Mucosa of gallbladder (tissue), 1 donor: ENCODE data around the gene ZBTB18. TPM values are rescaled to one million over a fixed set of nuclear protein-coding genes. Genes with fewer than 3 reads are reported as not detected.

ENCODE experiments used
- DNase-seq: peaks from one replicate; pipeline ENCODE4 v3.0.0-alpha.2; 2020; ENCODE audit warnings: low spot score
- total RNA-seq: library from RNA; stranded (reverse); gene quantifications from one replicate; pipeline ENCODE4 v1.2.1, GENCODE V29; 2021
- donor health status: DM: no; HTN: no; CAD: no.

ZBTB18 gene
- total RNA-seq, 1 donor from 2014 or later, result 27.6 TPM

DNA sequence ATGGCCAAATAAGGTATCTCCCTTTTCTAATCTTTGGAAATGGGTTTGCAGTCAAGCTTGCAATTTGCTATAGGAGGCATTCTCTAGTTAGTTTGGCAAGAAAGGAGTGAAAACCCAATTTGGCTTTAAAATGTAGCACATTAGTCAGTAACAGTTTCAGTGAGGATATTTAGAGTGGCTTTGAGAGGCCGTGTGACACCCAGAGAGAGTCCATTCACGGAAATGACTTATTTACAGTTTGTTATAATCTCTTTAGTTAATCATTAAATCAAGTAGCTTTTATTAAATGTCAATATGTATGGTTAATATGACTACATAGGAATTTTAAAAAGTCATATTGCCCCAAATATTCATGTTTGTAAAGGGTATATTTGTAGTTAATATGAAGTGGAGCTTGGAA, 9.6 kb downstream of the ZBTB18 start:
- no peak for DNase-seq

DNA sequence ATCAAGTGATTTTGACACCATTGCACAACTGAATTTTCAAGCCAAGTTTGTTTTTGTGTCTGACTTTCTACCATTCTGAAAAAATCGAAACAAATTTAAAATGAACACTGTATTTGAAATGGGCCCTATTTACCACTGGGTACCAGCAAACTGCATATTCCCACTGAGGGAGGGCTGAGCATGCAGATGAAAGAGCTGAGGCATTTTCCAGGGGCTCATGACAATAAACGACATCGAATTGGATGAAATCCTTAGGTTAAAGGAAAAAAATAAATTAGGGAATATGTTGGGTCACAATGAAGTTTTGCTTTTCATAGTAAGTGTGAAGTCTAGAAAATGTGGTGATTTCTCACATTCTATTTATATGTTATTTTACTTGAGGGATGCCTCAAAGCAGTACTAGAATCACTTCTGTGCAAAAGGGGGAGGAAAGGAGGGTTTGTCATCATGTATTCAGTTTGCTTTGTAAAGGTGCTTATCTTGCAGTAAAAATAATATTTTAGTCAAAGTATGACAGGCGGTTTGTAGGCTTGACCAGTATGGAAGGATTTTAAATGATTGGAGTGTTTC, 11.2 kb downstream of the ZBTB18 start:
- no peak for DNase-seq

DNA sequence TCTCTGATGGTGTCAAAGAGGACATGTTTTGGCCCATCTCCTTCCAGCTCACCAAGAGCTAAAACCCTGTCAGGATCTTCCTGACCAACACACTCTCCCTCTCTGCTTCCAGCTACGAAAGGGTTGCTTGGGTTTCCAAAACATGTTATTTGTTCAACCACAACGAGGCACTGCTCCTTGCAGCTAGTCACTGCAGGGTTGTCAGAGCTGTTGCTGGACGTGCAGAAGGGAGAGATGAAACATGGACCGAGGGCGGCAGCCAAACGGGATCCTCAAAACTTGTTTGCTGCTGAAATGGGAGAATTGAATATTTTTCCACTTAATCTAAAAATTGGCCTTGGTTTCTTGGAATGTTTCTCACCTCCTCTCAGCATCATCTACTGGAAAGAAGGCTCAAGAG, 12.4 kb downstream of the ZBTB18 start:
- no peak for DNase-seq

DNA sequence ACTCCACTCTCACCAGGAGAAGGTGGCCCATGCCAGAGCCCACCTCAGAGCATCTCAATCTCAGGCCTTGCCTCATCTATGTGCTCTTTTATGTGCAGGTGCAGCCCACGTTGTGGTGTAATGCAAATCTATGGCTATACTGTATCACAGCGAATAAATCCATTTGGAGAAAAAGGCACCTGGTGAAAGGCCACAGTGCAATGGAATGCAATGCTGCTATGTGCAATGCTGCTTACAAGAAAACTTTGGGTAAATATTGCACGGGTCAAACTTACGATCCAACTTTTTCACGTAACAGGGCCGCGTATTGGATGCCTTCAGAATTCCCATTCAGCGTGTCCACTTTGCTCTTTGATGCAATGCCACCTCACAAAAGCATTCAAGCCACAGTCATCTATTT, 13.5 kb downstream of the ZBTB18 start:
- no peak for DNase-seq

DNA sequence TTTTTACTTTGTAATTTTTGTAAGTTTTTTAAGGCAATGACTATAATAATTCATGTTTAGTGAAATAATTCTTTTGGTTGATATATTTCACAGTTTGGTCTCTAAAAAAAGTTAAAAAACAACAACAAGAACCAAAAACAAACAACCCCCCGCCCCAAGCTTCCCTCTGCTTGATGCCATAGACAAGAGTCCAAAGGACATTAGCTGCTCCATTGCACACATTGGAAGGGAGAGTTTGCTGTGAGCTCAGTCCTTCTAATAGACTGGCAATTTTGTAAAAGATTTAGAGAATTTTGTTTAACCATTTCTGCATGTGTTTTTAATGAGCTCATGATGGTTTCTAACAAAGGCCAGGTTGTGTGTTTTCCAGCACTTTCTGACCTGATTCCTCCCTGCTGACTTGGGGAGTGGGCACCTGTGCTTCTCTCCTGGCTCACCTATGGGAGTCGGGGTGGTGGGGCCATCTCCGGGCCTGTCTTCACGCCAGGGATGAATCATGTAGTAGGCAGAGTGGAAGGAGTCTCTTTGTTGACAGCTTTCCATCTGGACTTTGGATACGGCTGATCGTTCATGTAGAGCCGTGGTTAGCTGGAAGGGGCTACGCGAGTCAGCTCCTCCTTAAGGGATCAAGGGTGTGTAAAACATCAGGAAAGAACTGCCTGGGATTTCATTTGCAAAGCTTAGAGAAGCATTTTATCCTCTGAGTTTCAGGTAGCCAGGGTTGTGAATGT, 14.1 kb downstream of the ZBTB18 start:
- peak; percentile 75 for DNase-seq

DNA sequence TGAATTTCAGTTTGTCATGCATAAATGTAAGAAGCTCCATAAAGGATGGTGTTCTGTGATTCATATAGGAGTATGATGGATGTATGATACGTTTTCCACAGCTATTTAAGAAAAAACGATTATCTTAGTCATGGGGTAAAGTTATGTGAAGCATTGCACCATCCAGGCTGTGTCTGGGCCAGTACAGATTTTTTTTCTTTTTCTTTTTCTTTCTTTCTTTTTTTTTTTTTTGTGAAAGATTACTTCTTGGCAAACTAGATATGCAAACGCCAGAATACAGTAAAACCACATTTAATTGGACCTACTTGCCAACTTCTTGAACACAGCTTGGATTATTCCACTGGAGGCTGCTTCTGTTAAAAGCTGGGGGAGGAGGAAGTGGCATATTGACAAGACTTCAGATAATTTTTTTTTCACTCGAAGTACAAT, 14.9 kb downstream of the ZBTB18 start:
- DNase-seq, result no peak

DNA sequence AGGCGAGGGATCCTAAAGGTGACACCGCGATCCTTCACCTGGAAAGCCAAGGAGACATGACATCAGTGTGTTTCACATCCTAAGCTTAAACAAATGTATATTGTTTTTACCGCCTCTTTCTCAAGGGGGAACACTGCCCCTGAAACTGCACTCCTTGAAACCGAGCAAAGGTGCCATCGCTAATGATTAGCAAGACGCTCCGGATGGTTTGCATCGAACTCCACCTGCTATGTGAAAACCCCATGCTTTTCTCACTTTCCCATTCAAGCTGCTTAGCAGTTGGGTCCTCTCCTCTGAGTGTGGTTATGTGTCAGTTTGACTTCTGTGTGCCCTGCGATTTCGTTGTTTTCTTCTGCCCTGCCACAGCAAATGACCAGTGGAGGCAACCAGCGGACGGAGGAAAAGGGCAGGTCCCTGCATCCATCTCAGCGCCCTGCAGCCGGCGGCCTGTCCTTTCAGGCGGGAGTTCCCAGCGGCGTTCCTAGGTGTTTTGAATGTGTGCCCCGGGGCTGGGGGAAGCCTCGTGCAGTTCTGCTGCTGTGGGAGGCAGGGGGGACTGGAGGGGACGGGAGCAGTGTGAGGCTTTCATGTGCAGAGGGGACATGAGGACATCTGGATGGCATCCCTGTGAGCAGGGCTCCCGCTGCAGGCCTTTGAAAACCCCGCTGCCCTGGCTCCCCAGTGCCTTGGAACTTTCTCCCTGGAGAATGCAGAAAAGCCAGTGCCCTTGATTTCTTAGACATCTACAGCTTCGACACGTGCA, 16.1 kb downstream of the ZBTB18 start:
- DNase-seq, result no peak

DNA sequence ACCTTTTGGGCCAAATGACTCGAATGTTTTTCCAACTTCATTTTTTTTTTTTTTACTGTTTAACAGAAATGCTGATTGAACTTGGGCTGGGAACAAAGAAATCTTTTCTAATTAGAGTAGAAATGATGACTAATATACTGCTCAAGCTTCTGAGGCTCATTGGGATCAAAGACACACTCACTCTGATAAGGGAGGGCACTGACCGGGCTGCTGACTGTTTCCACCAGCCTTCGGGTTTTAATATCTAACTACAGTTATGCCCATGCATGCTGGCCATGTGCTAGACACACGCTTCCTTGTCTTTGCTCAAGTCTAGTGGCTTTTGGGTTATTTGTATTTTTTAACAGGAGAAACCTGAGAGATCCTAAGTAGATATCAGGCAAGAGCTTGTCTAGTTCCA, 16.8 kb downstream of the ZBTB18 start:
- peak; percentile 78 for DNase-seq

DNA sequence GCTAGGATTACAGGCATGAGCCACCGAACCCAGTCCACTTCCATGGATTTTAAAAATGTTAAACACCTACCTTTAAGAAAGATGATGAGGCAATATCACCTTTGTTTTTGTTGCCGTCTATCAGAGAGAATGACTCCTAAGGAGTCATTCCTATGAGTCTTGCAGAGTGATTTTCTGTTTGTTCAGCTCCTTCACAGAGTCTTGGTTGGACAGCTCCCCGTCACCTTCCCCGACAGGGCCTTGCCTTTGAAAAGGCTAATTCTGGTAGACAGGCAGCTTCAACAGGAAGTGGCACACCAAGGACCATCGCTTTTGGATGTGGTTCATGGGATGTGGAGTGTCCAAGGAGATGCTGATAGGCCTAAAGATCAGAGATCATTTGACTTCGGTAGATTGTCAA, 17.5 kb downstream of the ZBTB18 start:
- no peak for DNase-seq

DNA sequence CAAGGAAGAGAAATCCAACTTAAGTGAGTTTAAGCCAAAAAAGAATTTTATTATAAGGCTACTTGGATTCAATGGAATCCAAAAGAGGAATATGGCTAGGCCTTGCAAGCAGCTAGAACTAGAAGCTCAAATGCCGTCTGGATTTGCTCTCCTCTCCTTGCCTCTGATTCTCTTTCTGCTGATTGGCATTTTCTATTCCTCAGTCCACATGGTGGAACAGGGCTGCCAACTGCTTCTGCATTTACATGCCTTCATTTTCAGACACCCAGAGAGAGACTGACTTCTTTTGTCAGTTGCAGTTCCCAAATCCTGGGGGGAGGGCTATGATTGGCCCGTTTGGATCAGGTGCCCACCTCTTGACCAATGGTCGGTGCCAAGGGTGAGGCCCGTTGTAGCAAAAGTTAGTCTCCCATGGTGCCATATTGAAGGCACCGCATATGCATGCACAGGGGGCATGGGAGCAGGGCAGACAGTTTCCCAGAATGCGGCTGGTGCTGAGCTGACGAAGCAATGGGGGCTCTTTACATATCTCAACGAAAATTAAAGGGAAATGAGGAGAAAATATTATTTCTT, 18.3 kb downstream of the ZBTB18 start:
- no peak for DNase-seq

DNA sequence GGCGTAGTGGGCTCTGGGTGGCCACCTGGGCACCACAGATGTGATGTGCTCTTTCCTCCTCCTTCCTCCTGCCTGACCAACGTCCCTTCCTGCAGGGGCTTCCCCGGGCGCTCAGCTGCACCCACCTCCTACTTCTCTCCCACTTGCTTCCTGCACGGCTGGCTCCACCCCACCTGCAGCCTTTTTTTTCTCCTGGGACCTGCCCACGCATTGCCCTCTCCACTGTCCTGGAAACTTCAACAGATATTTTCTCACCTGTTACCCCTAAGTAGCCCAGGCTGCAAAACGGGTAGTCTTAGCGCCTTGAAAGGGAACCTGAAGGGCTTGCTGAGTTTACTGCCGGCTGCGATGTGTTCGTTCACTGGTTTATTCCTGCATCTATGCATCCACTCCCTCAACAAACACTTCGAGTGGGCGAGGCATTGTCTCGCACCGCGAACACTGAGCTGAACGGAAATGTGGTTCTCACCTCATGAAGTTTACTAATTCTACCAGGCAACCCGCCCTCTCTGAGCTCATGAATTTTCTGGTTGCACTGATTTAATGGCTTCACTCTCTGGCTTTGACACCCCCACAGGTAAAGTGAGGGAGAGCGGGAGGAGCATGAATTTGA, 23.6 kb downstream of the ZBTB18 start:
- DNase-seq, result no peak

DNA sequence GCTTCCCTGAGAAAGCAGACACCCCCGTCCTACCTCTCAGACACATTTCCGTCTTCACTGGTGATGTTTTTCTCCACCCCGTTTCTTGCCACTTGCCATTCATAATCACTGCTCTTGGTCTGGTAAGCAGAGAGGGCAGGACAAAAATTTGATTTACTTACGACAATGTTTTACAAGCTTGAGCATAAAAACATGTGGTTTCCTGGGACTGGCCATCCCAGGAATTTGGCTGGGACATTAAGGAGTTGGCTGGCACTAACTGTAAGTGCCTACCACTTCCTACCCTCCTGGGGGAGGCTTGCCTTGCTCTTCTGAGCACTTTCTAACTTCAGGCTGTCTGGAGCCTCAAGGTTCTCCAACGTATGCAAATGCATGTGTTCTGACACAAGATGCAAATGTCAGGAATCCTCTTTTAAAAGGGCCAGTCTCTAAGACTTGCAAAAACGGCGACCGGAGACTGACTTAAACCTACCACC, 24.2 kb downstream of the ZBTB18 start:
- no peak for DNase-seq

DNA sequence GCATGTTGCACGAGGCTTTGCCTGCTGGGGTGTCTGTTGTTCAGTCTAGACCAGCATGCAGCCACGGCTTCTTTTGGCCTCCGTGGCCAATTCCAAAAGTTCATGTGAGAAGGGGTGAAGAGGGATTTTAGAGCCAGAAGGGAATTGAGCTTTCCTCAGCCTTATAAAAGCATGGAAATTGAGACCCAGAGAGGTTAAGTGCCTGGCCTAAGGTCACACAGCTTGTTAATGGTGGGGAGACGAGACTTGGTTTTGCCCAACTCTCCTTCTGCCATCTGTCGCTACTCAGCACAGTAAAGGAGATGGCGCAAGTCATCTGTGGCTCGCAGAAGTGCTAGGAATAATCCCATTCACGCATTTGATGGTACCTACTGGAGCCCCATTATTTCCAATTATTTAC, 25.7 kb downstream of the ZBTB18 start:
- DNase-seq, result no peak

DNA sequence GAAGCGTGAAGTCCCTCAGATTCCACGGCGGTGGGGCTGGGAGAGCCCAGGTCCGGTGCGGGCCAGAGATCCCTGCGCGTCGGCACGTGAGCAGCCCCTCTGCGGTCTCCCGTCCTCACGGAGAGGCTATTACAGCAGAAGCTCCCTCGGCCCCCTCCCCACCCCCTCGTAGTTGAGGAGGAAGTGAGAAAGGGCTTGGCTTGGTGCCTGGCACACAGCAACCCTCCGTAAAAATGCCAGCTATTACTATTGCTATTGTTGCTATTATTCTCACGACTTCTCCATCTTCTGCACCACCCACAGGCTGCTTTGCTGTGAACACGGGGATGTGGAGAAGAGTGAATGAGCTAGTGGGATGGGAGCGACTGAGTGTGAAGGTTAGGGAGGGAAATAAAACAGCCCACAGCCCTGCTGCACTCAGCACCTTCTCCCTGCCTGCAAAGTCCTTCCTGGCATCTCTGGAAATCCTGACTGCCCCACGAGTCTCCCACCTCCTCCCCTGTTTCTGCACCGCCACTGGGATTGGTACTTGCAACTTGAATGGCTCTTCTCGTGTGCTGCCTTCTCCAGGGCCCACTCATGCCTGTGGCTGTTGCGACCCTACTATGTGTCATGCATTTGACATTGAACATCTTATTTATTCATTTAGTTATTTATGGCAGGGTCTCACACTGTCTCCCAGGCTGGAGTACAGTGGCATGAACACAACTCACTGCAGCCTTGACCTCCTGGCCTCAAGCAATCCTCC, 26.6 kb downstream of the ZBTB18 start:
- DNase-seq, result no peak

DNA sequence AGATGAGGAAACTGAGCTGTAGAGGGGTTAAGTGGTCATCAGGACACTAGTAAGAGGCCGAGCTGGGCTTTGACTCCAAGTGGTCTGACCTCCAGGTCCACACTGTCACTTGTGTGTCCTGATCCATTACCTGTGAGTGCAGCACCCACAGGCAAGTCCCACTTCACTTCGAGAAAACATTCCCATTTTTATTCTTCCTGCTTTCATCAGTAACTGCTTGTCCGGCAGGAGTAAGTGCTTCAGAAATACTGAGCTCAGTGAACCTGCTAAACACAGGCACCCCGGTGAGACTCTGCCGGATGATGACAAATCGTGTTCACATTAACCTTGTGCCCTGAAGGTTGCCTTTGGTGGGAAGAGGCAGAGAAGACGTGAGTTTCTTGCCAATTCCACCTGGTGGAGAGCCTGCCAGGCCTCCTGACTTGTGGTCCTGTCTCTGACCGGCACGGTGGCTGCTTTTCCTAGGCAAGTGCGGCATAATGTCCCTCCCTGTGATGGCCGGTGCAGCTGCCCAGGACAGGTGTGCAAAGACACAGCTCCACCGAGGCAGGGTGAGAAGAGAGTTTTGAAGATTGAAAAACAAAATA, 29.4 kb downstream of the ZBTB18 start:
- peak; percentile 58 for DNase-seq

DNA sequence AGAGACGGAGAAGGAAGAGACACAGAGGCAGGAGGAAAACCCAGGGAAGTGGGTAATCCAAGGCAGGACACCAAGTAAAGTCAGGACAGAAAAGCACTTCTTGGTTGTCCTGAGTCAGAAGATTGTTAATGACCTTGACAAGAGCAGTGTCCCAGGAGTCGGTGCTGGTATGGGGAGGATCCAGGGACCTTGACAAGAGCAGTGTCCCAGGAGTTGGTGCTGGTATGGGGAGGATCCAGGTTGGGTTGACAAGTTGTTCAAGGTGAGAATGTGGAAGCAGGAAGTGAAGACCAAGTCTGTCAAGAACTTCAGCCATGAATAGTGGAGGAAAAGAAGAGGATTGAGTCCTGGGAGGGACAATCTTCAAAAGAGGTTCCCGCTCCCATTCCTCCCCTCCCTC, 31.9 kb downstream of the ZBTB18 start:
- DNase-seq, result no peak

DNA sequence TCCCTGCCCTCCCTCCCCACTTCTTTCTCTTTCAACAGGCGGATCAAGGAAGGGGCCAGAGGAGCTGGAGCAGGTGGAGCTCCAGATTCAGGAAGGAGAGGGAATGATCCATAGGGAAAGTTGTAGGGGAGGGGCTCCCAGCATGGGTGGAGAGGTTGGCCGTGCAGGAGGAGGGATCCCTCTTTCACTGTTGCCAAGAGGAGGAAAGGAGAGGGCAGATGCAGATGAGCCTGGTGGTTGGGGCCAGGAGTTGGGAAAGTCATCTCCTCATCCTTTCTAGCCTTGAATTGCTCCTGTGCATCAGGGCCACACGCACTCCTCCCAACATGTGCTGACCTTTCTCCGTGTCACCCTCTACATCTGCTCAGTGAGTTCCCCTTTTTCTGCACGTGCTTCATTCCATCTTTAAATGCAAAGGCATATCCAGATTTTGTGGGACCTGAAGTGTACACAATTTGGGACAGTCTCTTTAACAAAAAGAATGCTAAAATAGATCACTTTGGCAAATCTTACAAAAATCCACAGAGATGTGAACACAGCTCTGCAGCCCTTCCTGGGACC, 32.4 kb downstream of the ZBTB18 start:
- DNase-seq, result no peak

DNA sequence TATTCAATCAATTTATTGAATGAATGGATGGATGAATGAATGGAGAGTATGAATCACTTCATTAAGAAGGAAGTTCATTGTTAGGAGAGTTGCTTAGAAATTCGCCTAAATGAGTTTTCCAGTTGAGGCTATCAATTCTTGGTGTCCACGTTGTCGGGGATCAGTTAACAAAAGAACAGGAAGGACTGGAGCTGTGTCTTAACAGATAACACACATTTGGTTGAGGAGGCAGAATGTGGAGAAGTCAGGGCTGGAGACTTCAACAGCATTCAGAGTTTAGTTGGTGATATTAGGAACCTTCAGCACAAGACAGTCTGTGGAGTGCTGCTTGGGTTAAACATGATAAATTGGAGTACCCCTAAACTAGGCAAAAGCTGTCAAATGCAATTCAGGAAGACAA, 33.7 kb downstream of the ZBTB18 start:
- no peak for DNase-seq

DNA sequence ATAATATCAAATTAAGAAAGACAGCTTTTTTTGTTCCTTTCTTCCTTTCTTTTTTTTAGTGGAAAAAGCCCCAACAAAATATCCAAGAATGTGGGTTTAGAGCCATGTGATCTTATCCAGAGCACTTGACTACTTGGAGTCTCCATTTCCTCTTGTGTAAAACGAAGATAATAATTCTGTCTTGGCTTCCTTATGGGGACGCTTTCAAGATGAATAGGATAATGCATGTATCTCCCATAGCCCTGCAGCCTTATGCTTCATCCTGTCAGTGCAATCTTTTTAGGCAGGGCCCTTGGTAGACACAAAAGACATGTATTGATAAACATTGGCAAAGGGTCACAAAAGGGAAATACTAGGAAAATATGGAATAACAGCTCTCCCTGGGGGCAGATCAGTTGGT, 34.8 kb downstream of the ZBTB18 start:
- DNase-seq, result no peak

DNA sequence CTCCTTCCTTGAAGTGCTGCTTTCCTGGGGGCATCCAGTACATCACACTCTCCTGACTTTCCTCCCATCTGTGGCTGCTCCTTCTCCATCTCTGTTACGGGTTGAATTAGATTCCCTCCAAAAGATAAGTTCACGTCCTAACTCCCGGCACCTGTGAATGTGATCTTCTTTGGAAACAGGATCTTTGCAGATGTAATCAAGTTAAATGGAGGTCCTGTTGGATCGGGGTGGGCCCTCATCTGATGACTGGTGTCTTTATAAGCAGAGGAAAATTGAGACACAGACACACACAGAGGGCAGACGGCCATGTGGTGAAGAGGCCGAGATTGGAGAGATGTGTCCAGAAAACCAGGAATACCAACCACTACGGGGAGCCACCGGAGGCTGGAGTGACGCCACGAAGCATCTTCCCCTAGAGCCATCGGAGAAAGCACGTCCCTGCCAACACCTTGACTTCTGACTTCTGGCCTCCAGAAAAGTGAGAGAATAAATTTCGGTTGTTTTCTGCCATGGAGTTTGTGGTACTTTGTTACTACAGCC, 36.0 kb downstream of the ZBTB18 start:
- no peak for DNase-seq
